OCI-LY7 (cell line): ENCODE results near the gene PEX5L. TPM values are rescaled to one million over a fixed set of nuclear protein-coding genes. Genes with fewer than 3 reads are reported as not detected.

ENCODE experiments used
- Bru-seq: library from RNA; stranded (reverse); fragments of 400-500 nt; gene quantifications from one replicate; lab custom pipeline; 2021; lab: Mats Ljungman, UMichigan
- BruChase-seq, 2 experiments: library from RNA; stranded (reverse); fragments of 400-500 nt; gene quantifications; one replicate each; lab custom pipeline; 2021; lab: Mats Ljungman, UMichigan
- BruUV-seq: library from RNA; stranded (reverse); fragments of 400-500 nt; replicated peaks from 2 replicates; lab custom pipeline; 2021; lab: Mats Ljungman, UMichigan
- CTCF ChIA-PET: fragments of 300-600 bp; sonication (Branson Sonifier 250); formaldehyde crosslinking; loops from one replicate; lab custom pipeline; 2022; ENCODE audit warnings: antibody characterized with exemption; ENCODE audit not compliant: unreplicated experiment; lab: Charles Lee
- POLR2A ChIA-PET: fragments of 300-600 bp; sonication (Branson Sonifier 250); formaldehyde crosslinking; loops from one replicate; lab custom pipeline; 2022; ENCODE audit warnings: antibody characterized with exemption; lab: Charles Lee
- DNase-seq: peaks from one replicate; pipeline ENCODE4 v3.0.0-alpha.2; 2015; ENCODE audit warnings: low spot score
- H2AFZ ChIP-seq: fragments of 200-600 bp; sonication (generic), shearing (Covaris generic); 2 replicates; pipeline ENCODE4 v1.6.1; 2014; ENCODE audit warnings: mild to moderate bottlenecking, antibody characterized with exemption, low read length, moderate library complexity
- H3K27ac ChIP-seq: fragments of 200-600 bp; sonication (generic); 2 replicates; pipeline ENCODE4 v1.5.1; 2014; ENCODE audit warnings: mixed run types, low read depth, mild to moderate bottlenecking, moderate library complexity, low read length, inconsistent platforms; ENCODE audit not compliant: poor library complexity, severe bottlenecking
- H3K36me3 ChIP-seq: fragments of 200-600 bp; sonication (generic); 2 replicates; pipeline ENCODE4 v1.6.1; 2014; ENCODE audit warnings: mild to moderate bottlenecking, antibody characterized with exemption, low read length, moderate library complexity, mixed read lengths; ENCODE audit not compliant: insufficient read depth
- H3K4me1 ChIP-seq: fragments of 200-600 bp; sonication (generic); 2 replicates; pipeline ENCODE4 v1.5.1; 2014; ENCODE audit warnings: mild to moderate bottlenecking, low read length; ENCODE audit not compliant: insufficient read depth, poor library complexity, severe bottlenecking
- H3K4me2 ChIP-seq: fragments of 200-600 bp; sonication (generic); 2 replicates; pipeline ENCODE4 v1.6.1; 2014; ENCODE audit warnings: mild to moderate bottlenecking, low read length
- H3K4me3 ChIP-seq: fragments of 200-600 bp; sonication (generic); 2 replicates; pipeline ENCODE4 v1.5.1; 2014; ENCODE audit warnings: mild to moderate bottlenecking, low read depth, low read length; ENCODE audit not compliant: poor library complexity, severe bottlenecking
- H3K79me2 ChIP-seq: fragments of 200-600 bp; sonication (generic); 2 replicates; pipeline ENCODE4 v1.6.1; 2016; ENCODE audit warnings: low read depth, mild to moderate bottlenecking, low read length, moderate library complexity, mixed read lengths; ENCODE audit not compliant: insufficient read depth
- H3K9me2 ChIP-seq: fragments of 200-600 bp; sonication (generic); 2 replicates; pipeline ENCODE4 v1.6.1; 2016; ENCODE audit warnings: mild to moderate bottlenecking, low read length, mixed read lengths; ENCODE audit not compliant: insufficient read depth
- H3K9me3 ChIP-seq: fragments of 200-600 bp; sonication (generic); 2 replicates; pipeline ENCODE4 v1.6.1; 2014; ENCODE audit warnings: mild to moderate bottlenecking, mixed run types, low read length, mixed read lengths
- H4K20me1 ChIP-seq: fragments of 200-600 bp; sonication (generic); 2 replicates; pipeline ENCODE4 v1.6.1; 2014; ENCODE audit warnings: mild to moderate bottlenecking, antibody characterized with exemption, low read length, moderate library complexity, mixed read lengths; ENCODE audit not compliant: insufficient read depth
- EZH2phosphoT487 ChIP-seq: fragments of 200-600 bp; sonication (generic); IDR thresholded peaks from 2 replicates; pipeline ENCODE4 v1.6.1; 2018; ENCODE audit warnings: low read depth, borderline replicate concordance, mild to moderate bottlenecking, mixed run types, antibody characterized with exemption, low read length, moderate library complexity, mixed read lengths
- intact Hi-C: fragments of 100-400 bp; cut with micrococcal nuclease; formaldehyde crosslinking; loops from one replicate; pipeline ENCODE4 v1.10.0; 2022; ENCODE audit not compliant: unreplicated experiment
- long read RNA-seq: library from polyadenylated mRNA; stranded (forward); transcript quantifications from one replicate; pipeline ENCODE4 v2.0.0, GENCODE V29; 2022
- total RNA-seq, 2 experiments: library from RNA; depleted of rRNA in 1 of 2; stranded (reverse); fragments of >200 nt in 1 of 2; shearing (Covaris generic) in 1 of 2; gene quantifications; 2 replicates each; pipeline ENCODE4 v1.2.3, GENCODE V29; 2014 to 2022
- TF ChIP-seq, protein P1 (sequence below): fragments of 200-600 bp; sonication (generic); conservative IDR thresholded peaks from 2 replicates; pipeline ENCODE4 v1.5.1; 2014; ENCODE audit warnings: mild to moderate bottlenecking, antibody characterized with exemption, low read length, moderate library complexity, mixed read lengths

The PEX5L gene, protein sequence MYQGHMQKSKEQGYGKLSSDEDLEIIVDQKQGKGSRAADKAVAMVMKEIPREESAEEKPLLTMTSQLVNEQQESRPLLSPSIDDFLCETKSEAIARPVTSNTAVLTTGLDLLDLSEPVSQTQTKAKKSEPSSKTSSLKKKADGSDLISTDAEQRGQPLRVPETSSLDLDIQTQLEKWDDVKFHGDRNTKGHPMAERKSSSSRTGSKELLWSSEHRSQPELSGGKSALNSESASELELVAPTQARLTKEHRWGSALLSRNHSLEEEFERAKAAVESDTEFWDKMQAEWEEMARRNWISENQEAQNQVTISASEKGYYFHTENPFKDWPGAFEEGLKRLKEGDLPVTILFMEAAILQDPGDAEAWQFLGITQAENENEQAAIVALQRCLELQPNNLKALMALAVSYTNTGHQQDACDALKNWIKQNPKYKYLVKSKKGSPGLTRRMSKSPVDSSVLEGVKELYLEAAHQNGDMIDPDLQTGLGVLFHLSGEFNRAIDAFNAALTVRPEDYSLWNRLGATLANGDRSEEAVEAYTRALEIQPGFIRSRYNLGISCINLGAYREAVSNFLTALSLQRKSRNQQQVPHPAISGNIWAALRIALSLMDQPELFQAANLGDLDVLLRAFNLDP
- total RNA-seq (2014; rRNA removed; shearing (Covaris generic)) (not detected in 2 replicates), total RNA-seq (2022) (not detected in 2 replicates), Bru-seq, nascent RNA (percentile 10 among the genes with signal in this experiment), BruChase-seq, experiment 1, labeled RNA remaining after a 6-hour chase (percentile 7 among the genes with signal in this experiment), BruChase-seq, experiment 2, labeled RNA remaining after a 2-hour chase (percentile 7 among the genes with signal in this experiment)
- long read RNA-seq, partial matches to known transcripts = 0 of 4 reads
- long read RNA-seq, other reads (novel, unspliced or antisense) = 4 of 4 reads

DNA sequence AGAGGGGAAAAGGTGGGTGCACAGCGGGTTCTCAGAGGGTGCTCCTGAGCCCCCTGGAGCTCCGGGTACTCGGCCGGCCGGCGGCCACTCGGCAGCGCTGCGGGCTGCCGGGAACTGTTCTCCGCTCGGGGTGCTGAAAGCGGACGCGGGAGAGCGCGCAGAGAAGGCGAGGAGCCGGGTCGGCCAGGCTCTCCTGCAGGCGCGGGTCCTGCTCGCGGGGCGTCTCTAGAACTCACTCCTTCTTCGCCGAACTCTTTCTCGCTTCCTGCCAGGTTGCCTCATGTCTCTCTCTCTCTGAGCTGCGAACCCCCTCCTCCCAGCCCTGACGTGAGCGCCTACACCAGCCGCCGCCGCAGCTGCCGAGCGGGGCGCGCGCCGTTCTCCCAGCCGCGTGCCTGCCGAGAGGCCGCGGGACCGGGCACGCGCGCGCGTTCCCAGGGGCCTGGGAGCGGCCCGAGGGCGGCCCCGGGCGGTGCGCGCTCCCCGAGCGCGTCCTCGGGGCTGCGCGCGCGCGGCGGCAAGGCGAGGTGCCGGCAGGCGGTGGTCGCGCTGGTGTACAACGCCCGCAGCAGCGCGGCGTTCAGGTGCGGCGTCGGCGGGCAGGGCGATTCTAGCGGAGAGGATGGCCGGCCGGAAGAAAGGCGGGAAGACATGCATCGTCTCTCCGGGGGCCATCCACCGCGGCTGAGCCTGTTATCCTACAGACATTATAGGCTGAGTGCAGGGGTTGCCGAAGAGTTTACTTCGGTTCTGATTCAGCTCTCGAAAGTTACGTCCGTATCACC is at the start of gene PEX5L:
Gene PEX5L (minus strand): TSS at position 267 of the 785 bp plus-strand sequence. CDS start 338 bp downstream, outside the sequence.
- no TSS peak for BruUV-seq
- Histone ChIP-seq H3K36me3 (no peaks in the 10 kb centered on the region), H4K20me1 (no peaks in the 10 kb centered on the region), H3K79me2 (no peaks in the 10 kb centered on the region), H2AFZ (no peak within 1 kb of the TSS), H3K27ac (no peak within 1 kb of the TSS), H3K9me3 (no peaks in the 10 kb centered on the region), H3K9me2 (no peaks in the 10 kb centered on the region), H3K4me3 (no peak within 1 kb of the TSS), H3K4me2 (no peak within 1 kb of the TSS), H3K4me1 (no peaks in the 10 kb centered on the region)
- DNase-seq = no peak
- intact Hi-C loops = no loop called here
- ChIA-PET POLR2A (no interaction called here), CTCF (no interaction called here)
- TF ChIP-seq, protein P1, sequence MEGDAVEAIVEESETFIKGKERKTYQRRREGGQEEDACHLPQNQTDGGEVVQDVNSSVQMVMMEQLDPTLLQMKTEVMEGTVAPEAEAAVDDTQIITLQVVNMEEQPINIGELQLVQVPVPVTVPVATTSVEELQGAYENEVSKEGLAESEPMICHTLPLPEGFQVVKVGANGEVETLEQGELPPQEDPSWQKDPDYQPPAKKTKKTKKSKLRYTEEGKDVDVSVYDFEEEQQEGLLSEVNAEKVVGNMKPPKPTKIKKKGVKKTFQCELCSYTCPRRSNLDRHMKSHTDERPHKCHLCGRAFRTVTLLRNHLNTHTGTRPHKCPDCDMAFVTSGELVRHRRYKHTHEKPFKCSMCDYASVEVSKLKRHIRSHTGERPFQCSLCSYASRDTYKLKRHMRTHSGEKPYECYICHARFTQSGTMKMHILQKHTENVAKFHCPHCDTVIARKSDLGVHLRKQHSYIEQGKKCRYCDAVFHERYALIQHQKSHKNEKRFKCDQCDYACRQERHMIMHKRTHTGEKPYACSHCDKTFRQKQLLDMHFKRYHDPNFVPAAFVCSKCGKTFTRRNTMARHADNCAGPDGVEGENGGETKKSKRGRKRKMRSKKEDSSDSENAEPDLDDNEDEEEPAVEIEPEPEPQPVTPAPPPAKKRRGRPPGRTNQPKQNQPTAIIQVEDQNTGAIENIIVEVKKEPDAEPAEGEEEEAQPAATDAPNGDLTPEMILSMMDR = no peak
- no peak for TF ChIP-seq EZH2phosphoT487

GRCh38 chr3:180085122-180085710 is 48.5 kb upstream of the PEX5L start:
- intact Hi-C loops = loop anchor here (1.0 kb wide), 2 partner anchors 156 to 274 kb away; no protein-coding TSS in a partner anchor
- H3K79me2 ChIP-seq = no peaks in the 10 kb centered on the region
- no peaks in the 10 kb centered on the region for H3K9me3 ChIP-seq
- no TSS peak for BruUV-seq
- POLR2A ChIA-PET = interaction anchor here (1.7 kb wide), 1 partner anchor 12 kb away, joined by 3 read pairs; no protein-coding TSS in a partner anchor
- H4K20me1 ChIP-seq = no peaks in the 10 kb centered on the region
- H3K4me1 ChIP-seq = no peaks in the 10 kb centered on the region
- no peaks in the 10 kb centered on the region for H3K9me2 ChIP-seq
- DNase-seq = peak; percentile 43
- H3K27ac ChIP-seq = no peak overlapping the region
- no peak overlapping the region for H3K4me3 ChIP-seq
- no peaks in the 10 kb centered on the region for H3K36me3 ChIP-seq
- no peak overlapping the region for H2AFZ ChIP-seq
- no peak overlapping the region for H3K4me2 ChIP-seq
- CTCF ChIA-PET = interaction anchor here (1.0 to 1.4 kb wide), 2 partner anchors 161 to 273 kb away, joined by 3 to 4 read pairs; no protein-coding TSS in a partner anchor
- TF ChIP-seq EZH2phosphoT487 = no peak
- TF ChIP-seq, protein P1 = peak; percentile 64
